Calu3 (cell line): ENCODE results near the gene STK36. TPM values are rescaled to one million over a fixed set of nuclear protein-coding genes. Genes with fewer than 3 reads are reported as not detected.

Experiments
- BruUV-seq: library from RNA; stranded (reverse); fragments of 400-500 nt; replicated peaks from 2 replicates; lab custom pipeline; 2021; lab: Mats Ljungman, UMichigan
- CTCF ChIA-PET: fragments of 300-600 bp; sonication (Branson Sonifier 250); formaldehyde crosslinking; loops from one replicate; lab custom pipeline; 2022; ENCODE audit warnings: antibody characterized with exemption; lab: Charles Lee
- DNase-seq: peaks from one replicate; pipeline ENCODE4 v3.0.0; 2022
- H3K27ac Mint-ChIP-seq: one replicate; pipeline ENCODE4 v1.8.0; 2022; ENCODE audit warnings: mixed read lengths; ENCODE audit not compliant: unreplicated experiment
- H3K27me3 Mint-ChIP-seq: one replicate; pipeline ENCODE4 v1.8.0; 2022; ENCODE audit warnings: mixed read lengths; ENCODE audit not compliant: unreplicated experiment
- H3K36me3 Mint-ChIP-seq: one replicate; pipeline ENCODE4 v1.8.0; 2022; ENCODE audit warnings: mild to moderate bottlenecking, moderate library complexity, mixed read lengths; ENCODE audit not compliant: insufficient read depth, unreplicated experiment
- H3K4me1 Mint-ChIP-seq: one replicate; pipeline ENCODE4 v1.8.0; 2022; ENCODE audit warnings: mild to moderate bottlenecking, low read depth, mixed read lengths; ENCODE audit not compliant: unreplicated experiment
- H3K4me3 Mint-ChIP-seq: one replicate; pipeline ENCODE4 v1.8.0; 2022; ENCODE audit warnings: mild to moderate bottlenecking, low read depth, moderate library complexity, mixed read lengths; ENCODE audit not compliant: unreplicated experiment
- H3K9me3 Mint-ChIP-seq: one replicate; pipeline ENCODE4 v1.8.0; 2022; ENCODE audit warnings: low read depth, mixed read lengths; ENCODE audit not compliant: unreplicated experiment
- intact Hi-C: fragments of 100-400 bp; cut with micrococcal nuclease; formaldehyde crosslinking; loops from one replicate; pipeline ENCODE4 v1.10.0; 2022; ENCODE audit not compliant: unreplicated experiment
- total RNA-seq: library from RNA; stranded (reverse); gene quantifications from 2 replicates; pipeline ENCODE4 v1.2.3, GENCODE V29; 2022
- TF ChIP-seq, protein P1 (sequence below): fragments of 200-600 bp; IDR thresholded peaks from one replicate; pipeline ENCODE4 v1.8.0; 2022; ENCODE audit warnings: antibody characterized with exemption; ENCODE audit not compliant: unreplicated experiment

The STK36 gene
- total RNA-seq, 1 experiment from 2014 or later: 42.4 TPM

DNA sequence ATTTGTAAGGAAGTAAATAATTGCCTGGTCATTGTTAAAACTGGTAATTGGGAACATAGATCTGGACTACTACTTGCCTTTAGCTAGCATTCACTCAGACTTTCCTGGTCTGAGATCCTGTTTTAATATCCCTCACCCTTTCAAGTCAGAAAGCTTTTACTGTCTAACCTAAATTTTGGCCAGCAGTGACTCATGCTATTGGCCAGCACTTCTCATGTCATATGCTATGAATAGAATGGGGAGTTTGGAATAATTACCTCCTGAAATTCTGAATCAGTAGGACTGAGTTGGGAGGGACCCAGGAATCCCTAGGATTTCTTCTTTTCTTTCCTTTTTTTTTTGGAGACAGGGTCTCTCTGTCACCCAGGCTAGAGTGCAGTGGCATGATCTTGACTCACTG lies 19.3 kb downstream of the STK36 start:
- no peak overlapping the region for H3K4me3 Mint-ChIP-seq
- no TSS peak for BruUV-seq
- H3K27me3 Mint-ChIP-seq: no peaks in the 10 kb centered on the region
- no peaks in the 10 kb centered on the region for H3K36me3 Mint-ChIP-seq
- H3K27ac Mint-ChIP-seq: no peak overlapping the region
- TF ChIP-seq, protein P1, sequence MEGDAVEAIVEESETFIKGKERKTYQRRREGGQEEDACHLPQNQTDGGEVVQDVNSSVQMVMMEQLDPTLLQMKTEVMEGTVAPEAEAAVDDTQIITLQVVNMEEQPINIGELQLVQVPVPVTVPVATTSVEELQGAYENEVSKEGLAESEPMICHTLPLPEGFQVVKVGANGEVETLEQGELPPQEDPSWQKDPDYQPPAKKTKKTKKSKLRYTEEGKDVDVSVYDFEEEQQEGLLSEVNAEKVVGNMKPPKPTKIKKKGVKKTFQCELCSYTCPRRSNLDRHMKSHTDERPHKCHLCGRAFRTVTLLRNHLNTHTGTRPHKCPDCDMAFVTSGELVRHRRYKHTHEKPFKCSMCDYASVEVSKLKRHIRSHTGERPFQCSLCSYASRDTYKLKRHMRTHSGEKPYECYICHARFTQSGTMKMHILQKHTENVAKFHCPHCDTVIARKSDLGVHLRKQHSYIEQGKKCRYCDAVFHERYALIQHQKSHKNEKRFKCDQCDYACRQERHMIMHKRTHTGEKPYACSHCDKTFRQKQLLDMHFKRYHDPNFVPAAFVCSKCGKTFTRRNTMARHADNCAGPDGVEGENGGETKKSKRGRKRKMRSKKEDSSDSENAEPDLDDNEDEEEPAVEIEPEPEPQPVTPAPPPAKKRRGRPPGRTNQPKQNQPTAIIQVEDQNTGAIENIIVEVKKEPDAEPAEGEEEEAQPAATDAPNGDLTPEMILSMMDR: no peak
- no peaks in the 10 kb centered on the region for H3K9me3 Mint-ChIP-seq
- intact Hi-C loops: no loop called here
- DNase-seq: no peak
- H3K4me1 Mint-ChIP-seq: no peaks in the 10 kb centered on the region
- CTCF ChIA-PET: no interaction called here

DNA sequence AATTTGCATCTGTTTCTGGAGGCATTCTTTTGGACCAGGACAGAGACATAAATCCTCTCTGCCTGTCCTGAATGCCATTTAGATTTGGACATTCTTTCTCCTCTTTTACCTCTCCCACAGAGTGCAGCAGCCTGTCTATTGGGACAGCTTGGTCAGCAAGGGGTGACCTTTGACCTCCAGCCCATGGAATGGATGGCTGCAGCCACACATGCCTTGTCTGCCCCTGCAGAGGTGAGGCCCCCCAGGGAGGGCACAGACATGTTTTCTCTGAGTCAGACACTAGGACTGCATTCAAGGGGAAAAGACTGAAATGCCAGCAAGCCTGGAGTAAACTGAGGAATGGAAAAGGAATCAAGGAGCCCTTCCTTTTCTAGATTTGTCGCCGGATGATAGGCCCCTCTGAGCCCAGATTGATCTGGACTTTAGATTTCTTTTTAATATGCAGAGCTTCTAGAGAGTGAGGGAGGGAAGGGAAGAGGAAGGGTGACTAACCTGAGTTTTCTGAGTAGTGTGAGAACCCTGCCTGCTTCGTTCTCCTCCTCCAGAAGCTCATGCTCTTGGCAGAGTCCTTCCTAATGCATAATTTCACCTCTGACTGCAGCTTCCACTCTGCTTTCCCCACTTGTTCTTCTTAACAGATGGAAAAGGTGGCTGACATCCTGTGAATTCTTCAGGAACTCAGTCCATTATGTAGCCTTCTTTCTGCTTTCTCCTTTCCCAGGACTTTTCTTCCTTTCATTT lies 22.7 kb downstream of the STK36 start:
- Mint-ChIP-seq H3K27ac (no peak overlapping the region), H3K4me3 (no peak overlapping the region), H3K27me3 (no peaks in the 10 kb centered on the region), H3K9me3 (no peaks in the 10 kb centered on the region), H3K4me1 (no peaks in the 10 kb centered on the region), H3K36me3 (no peaks in the 10 kb centered on the region)
- intact Hi-C loops: no loop called here
- TF ChIP-seq, protein P1: no peak
- CTCF ChIA-PET: no interaction called here
- no peak for DNase-seq
- BruUV-seq: no TSS peak

DNA sequence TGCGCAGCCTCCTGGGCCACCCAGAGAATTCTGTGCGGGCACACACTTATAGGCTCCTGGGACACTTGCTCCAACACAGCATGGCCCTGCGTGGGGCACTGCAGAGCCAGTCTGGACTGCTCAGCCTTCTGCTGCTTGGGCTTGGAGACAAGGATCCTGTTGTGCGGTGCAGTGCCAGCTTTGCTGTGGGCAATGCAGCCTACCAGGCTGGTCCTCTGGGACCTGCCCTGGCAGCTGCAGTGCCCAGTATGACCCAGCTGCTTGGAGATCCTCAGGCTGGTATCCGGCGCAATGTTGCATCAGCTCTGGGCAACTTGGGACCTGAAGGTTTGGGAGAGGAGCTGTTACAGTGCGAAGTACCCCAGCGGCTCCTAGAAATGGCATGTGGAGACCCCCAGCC lies 27.0 kb downstream of the STK36 start:
- Mint-ChIP-seq H3K27me3 (no peaks in the 10 kb centered on the region), H3K4me3 (no peak overlapping the region), H3K4me1 (no peaks in the 10 kb centered on the region), H3K27ac (no peak overlapping the region), H3K36me3 (no peaks in the 10 kb centered on the region), H3K9me3 (no peaks in the 10 kb centered on the region)
- intact Hi-C loops: no loop called here
- TF ChIP-seq, protein P1: no peak
- no peak for DNase-seq
- CTCF ChIA-PET: no interaction called here
- no TSS peak for BruUV-seq

DNA sequence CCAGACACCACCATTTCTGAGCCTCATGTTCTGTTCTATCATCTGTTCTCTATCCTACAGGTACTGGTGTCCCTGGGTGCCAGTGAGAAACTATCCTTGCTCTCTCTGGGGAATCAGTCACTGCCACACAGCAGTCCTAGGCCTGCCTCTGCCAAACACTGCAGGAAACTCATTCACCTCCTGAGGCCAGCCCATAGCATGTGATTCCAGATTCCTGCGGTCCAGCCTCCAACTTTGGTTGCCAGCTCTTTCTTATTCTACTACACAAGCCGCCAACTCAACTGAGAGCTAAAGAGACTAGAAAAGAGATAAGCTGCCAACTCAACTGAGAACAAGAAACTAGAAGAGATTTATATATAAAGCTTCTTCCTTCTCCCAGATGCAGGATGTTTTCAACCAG lies 29.9 kb downstream of the STK36 start:
- Mint-ChIP-seq H3K4me1 (no peaks in the 10 kb centered on the region), H3K9me3 (no peaks in the 10 kb centered on the region), H3K36me3 (no peaks in the 10 kb centered on the region), H3K27me3 (no peaks in the 10 kb centered on the region), H3K27ac (no peak overlapping the region), H3K4me3 (no peak overlapping the region)
- TF ChIP-seq, protein P1: no peak
- no TSS peak for BruUV-seq
- no peak for DNase-seq
- intact Hi-C loops: no loop called here
- CTCF ChIA-PET: no interaction called here
